Measurements from ENCODE around the gene DLG2.

GRCh38 chr11:85088286-85088685 is 538.9 kb downstream of the DLG2 start:
- TF ChIP-seq TAF1 (IDR thresholded peaks at IDR 0.05; ENCODE audit: low read depth) (no peak), TEAD4 (IDR thresholded peaks at IDR 0.05) (no peak), CEBPB (IDR thresholded peaks at IDR 0.05) (no peak), ZBTB7A (IDR thresholded peaks at IDR 0.05; ENCODE audit: low read depth) (no peak), FOXM1 (IDR thresholded peaks at IDR 0.05; ENCODE audit: borderline replicate concordance, low read depth) (no peak), CREB1 (IDR thresholded peaks at IDR 0.05; ENCODE audit: low read depth) (no peak), YY1 (IDR thresholded peaks at IDR 0.05; ENCODE audit: low read depth) (no peak), EGR1 (IDR thresholded peaks at IDR 0.05) (no peak), EP300 (IDR thresholded peaks at IDR 0.05; ENCODE audit: borderline replicate concordance) (no peak), RAD21 (IDR thresholded peaks at IDR 0.05; ENCODE audit: low read depth) (no peak)
